Liver (tissue), 3 donors: ENCODE measurements around the gene AOPEP.

Experiments used
- EGR1 ChIP-seq, 2 donors: IDR thresholded peaks; 2 replicates each; pipeline ENCODE4 v1.6.1; 2016 to 2018; ENCODE audit warnings: antibody characterized with exemption in 2 of 2, low read depth in 2 of 2
- HNF4G ChIP-seq: IDR thresholded peaks from 2 replicates; pipeline ENCODE4 v1.6.1; 2016; ENCODE audit warnings: antibody characterized with exemption
- JUND ChIP-seq, 2 donors: IDR thresholded peaks; 2 replicates each; pipeline ENCODE4 v1.6.1; 2016; ENCODE audit warnings: antibody characterized with exemption in 2 of 2
- NR2F2 ChIP-seq: IDR thresholded peaks from 2 replicates; pipeline ENCODE4 v1.6.1; 2016; ENCODE audit warnings: antibody characterized with exemption
- RAD21 ChIP-seq, 2 donors: IDR thresholded peaks; 2 replicates each; pipeline ENCODE4 v1.6.1; 2016; ENCODE audit warnings: antibody characterized with exemption in 2 of 2, mild to moderate bottlenecking in 2 of 2
- RXRA ChIP-seq, 2 donors: IDR thresholded peaks; 2 replicates each; pipeline ENCODE4 v1.6.1; 2017 to 2018; ENCODE audit warnings: antibody characterized with exemption in 2 of 2, mild to moderate bottlenecking in 1 of 2
- SP1 ChIP-seq: IDR thresholded peaks from 2 replicates; pipeline ENCODE4 v1.6.1; 2018; ENCODE audit warnings: antibody characterized with exemption, mild to moderate bottlenecking
- TAF1 ChIP-seq: conservative IDR thresholded peaks from 2 replicates; pipeline ENCODE4 v1.6.1; 2016; ENCODE audit warnings: antibody characterized with exemption, mild to moderate bottlenecking
- YY1 ChIP-seq: IDR thresholded peaks from 2 replicates; pipeline ENCODE4 v1.6.1; 2016; ENCODE audit warnings: antibody characterized with exemption, mild to moderate bottlenecking
- TF ChIP-seq, protein P1 (sequence below): IDR thresholded peaks from 2 replicates; pipeline ENCODE4 v1.6.1; 2016; ENCODE audit warnings: antibody characterized with exemption
- TF ChIP-seq, protein P2 (sequence below): fragments of 150-350 bp; IDR thresholded peaks from 2 replicates; pipeline ENCODE4 v1.5.1; 2017; ENCODE audit warnings: improper control_type of control experiment, low read depth, low read length; ENCODE audit not compliant: missing input control
- TF ChIP-seq, protein P3 (sequence below): IDR thresholded peaks from 2 replicates; pipeline ENCODE4 v1.6.1; 2016; ENCODE audit warnings: antibody characterized with exemption, mild to moderate bottlenecking
- TF ChIP-seq, protein P4 (sequence below): IDR thresholded peaks from 2 replicates; pipeline ENCODE4 v1.6.1; 2016; ENCODE audit warnings: antibody characterized with exemption
- donor health status: healthy.
- donor health status: healthy.

DNA sequence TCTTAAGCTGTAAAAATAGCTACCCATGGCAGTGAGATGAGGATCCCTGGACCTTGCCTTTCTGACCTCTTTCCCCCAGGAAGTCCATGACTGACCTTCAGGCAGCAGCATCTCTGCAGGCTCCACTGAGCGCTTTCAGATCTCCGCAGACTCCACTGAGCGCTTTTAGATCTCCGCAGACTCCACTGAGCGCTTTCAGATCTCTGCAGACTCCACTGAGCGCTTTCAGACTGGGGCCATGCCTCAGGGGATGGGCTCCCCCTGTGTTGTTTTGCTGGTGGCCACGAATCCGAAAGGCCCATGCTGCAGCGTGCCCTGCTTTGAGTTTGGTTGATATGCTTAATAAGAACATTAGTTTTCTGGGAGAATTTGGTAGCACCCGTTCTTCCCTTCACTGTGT, 336.8 kb downstream of the AOPEP start:
- TF ChIP-seq, protein P1, sequence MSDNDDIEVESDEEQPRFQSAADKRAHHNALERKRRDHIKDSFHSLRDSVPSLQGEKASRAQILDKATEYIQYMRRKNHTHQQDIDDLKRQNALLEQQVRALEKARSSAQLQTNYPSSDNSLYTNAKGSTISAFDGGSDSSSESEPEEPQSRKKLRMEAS = no peak
- TF ChIP-seq, protein P2, sequence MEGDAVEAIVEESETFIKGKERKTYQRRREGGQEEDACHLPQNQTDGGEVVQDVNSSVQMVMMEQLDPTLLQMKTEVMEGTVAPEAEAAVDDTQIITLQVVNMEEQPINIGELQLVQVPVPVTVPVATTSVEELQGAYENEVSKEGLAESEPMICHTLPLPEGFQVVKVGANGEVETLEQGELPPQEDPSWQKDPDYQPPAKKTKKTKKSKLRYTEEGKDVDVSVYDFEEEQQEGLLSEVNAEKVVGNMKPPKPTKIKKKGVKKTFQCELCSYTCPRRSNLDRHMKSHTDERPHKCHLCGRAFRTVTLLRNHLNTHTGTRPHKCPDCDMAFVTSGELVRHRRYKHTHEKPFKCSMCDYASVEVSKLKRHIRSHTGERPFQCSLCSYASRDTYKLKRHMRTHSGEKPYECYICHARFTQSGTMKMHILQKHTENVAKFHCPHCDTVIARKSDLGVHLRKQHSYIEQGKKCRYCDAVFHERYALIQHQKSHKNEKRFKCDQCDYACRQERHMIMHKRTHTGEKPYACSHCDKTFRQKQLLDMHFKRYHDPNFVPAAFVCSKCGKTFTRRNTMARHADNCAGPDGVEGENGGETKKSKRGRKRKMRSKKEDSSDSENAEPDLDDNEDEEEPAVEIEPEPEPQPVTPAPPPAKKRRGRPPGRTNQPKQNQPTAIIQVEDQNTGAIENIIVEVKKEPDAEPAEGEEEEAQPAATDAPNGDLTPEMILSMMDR = no peak
- TF ChIP-seq JUND (IDR thresholded peaks at IDR 0.05) = no peak
- TF ChIP-seq, protein P3, sequence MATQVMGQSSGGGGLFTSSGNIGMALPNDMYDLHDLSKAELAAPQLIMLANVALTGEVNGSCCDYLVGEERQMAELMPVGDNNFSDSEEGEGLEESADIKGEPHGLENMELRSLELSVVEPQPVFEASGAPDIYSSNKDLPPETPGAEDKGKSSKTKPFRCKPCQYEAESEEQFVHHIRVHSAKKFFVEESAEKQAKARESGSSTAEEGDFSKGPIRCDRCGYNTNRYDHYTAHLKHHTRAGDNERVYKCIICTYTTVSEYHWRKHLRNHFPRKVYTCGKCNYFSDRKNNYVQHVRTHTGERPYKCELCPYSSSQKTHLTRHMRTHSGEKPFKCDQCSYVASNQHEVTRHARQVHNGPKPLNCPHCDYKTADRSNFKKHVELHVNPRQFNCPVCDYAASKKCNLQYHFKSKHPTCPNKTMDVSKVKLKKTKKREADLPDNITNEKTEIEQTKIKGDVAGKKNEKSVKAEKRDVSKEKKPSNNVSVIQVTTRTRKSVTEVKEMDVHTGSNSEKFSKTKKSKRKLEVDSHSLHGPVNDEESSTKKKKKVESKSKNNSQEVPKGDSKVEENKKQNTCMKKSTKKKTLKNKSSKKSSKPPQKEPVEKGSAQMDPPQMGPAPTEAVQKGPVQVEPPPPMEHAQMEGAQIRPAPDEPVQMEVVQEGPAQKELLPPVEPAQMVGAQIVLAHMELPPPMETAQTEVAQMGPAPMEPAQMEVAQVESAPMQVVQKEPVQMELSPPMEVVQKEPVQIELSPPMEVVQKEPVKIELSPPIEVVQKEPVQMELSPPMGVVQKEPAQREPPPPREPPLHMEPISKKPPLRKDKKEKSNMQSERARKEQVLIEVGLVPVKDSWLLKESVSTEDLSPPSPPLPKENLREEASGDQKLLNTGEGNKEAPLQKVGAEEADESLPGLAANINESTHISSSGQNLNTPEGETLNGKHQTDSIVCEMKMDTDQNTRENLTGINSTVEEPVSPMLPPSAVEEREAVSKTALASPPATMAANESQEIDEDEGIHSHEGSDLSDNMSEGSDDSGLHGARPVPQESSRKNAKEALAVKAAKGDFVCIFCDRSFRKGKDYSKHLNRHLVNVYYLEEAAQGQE = no peak
- no peak for TF ChIP-seq YY1
- TF ChIP-seq EGR1 (IDR thresholded peaks at IDR 0.05; ENCODE audit: low read depth in 2 of 2) = no peak
- no peak for TF ChIP-seq RXRA (IDR thresholded peaks at IDR 0.05)
- TF ChIP-seq NR2F2 = no peak
- TF ChIP-seq RAD21 (IDR thresholded peaks at IDR 0.05) = no peak
- no peak for TF ChIP-seq HNF4G
- TF ChIP-seq TAF1 = no peak
- TF ChIP-seq, protein P4, sequence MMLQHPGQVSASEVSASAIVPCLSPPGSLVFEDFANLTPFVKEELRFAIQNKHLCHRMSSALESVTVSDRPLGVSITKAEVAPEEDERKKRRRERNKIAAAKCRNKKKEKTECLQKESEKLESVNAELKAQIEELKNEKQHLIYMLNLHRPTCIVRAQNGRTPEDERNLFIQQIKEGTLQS = no peak
- TF ChIP-seq SP1 = no peak
